Erythroblast (primary cell): Measurements from ENCODE around the gene PTPRN2.

Source experiments
- GATA1 ChIP-seq: IDR thresholded peaks from 2 replicates; pipeline ENCODE4 v1.6.1; 2011; ENCODE audit warnings: low read depth, mild to moderate bottlenecking, control low read depth, low read length, moderate library complexity
- POLR2A ChIP-seq: IDR thresholded peaks from 2 replicates; pipeline ENCODE4 v1.6.1; 2011; ENCODE audit warnings: mild to moderate bottlenecking, low read length

- TF ChIP-seq POLR2A = no peak
- TF ChIP-seq GATA1 = no peak
Measured at GRCh38 chr7:157662981-157663716, 924.5 kb downstream of the PTPRN2 start.
